ENCODE data around the gene RETREG3. TPM values are rescaled to one million over a fixed set of nuclear protein-coding genes. Genes with fewer than 3 reads are reported as not detected.
A peak's percentile ranks its signal among the peaks of the same experiment; 100 is the strongest.
"Not testable (repeated sequence)": the region's sequence is repeated elsewhere in the genome, so short reads cannot be mapped to it uniquely, and the experiment has no call there.

The RETREG3 gene
- 46.0 and 47.2 TPM in 2 replicates for total RNA-seq (2014; rRNA removed; shearing (Covaris generic); ENCODE audit: low replicate concordance)

- H3K9me3 ChIP-seq, result no peaks in the 10 kb centered on the region
- no peaks in the 10 kb centered on the region for H3K27me3 ChIP-seq
- H3K36me3 ChIP-seq, result peaks cover 37% of the 10 kb centered on the region
- peak within 1 kb of the TSS; percentile 91 for H3K4me3 ChIP-seq
- peak; percentile 99 for DNase-seq
Observed at GRCh38 chr17:42609182-42609813, at the start of gene RETREG3, which contains the start of gene TUBG1. Gene RETREG3 (minus strand): TSS chr17:42609374. CDS start chr17:42609324, 50 bp downstream. Gene TUBG1 (plus strand): TSS chr17:42609683. CDS start chr17:42609738, 55 bp downstream.

GRCh38 chr17:42657824-42658588, 48.8 kb upstream of the RETREG3 start:
- Histone ChIP-seq H3K4me3 (no peak overlapping the region), H3K27me3 (no peaks in the 10 kb centered on the region), H3K9me3 (no peaks in the 10 kb centered on the region), H3K36me3 (peaks cover 16% of the 10 kb centered on the region)
- no peak for DNase-seq

GRCh38 chr17:42655528-42655927, 46.4 kb upstream of the RETREG3 start:
- peak; percentile 37 for DNase-seq
- Histone ChIP-seq H3K4me3 (no peak overlapping the region), H3K27me3 (no peaks in the 10 kb centered on the region), H3K36me3 (no peaks in the 10 kb centered on the region), H3K9me3 (no peaks in the 10 kb centered on the region)

GRCh38 chr17:42653179-42654124, 44.3 kb upstream of the RETREG3 start:
- no peaks in the 10 kb centered on the region for H3K36me3 ChIP-seq
- DNase-seq, result peak; percentile 44
- no peaks in the 10 kb centered on the region for H3K9me3 ChIP-seq
- H3K27me3 ChIP-seq, result no peaks in the 10 kb centered on the region
- H3K4me3 ChIP-seq, result no peak overlapping the region

- no peak for DNase-seq
- no peaks in the 10 kb centered on the region for H3K9me3 ChIP-seq
Observed at GRCh38 chr17:42651392-42651791, 42.2 kb upstream of the RETREG3 start.

GRCh38 chr17:42647778-42648177, 38.6 kb upstream of the RETREG3 start:
- Histone ChIP-seq H3K4me3 (no peak overlapping the region), H3K36me3 (no peaks in the 10 kb centered on the region), H3K27me3 (no peaks in the 10 kb centered on the region), H3K9me3 (no peaks in the 10 kb centered on the region)
- DNase-seq, result no peak

More at GRCh38 chr17:42651392-42651791, 42.2 kb upstream of the RETREG3 start:
- Histone ChIP-seq H3K36me3 (no peaks in the 10 kb centered on the region), H3K27me3 (no peaks in the 10 kb centered on the region), H3K4me3 (no peak overlapping the region)

- no peak for DNase-seq
- no peaks in the 10 kb centered on the region for H3K9me3 ChIP-seq
- no peaks in the 10 kb centered on the region for H3K27me3 ChIP-seq
- H3K4me3 ChIP-seq, result no peak overlapping the region
- no peaks in the 10 kb centered on the region for H3K36me3 ChIP-seq
Observed at GRCh38 chr17:42642336-42642735, 33.2 kb upstream of the RETREG3 start.

- no peaks in the 10 kb centered on the region for H3K27me3 ChIP-seq
- no peaks in the 10 kb centered on the region for H3K9me3 ChIP-seq
- H3K4me3 ChIP-seq, result no peak overlapping the region
- no peaks in the 10 kb centered on the region for H3K36me3 ChIP-seq
- DNase-seq, result no peak
Observed at GRCh38 chr17:42640121-42640520, 30.9 kb upstream of the RETREG3 start.

- H3K4me3 ChIP-seq, result no peak overlapping the region
- no peak for DNase-seq
- H3K9me3 ChIP-seq, result no peaks in the 10 kb centered on the region
- no peaks in the 10 kb centered on the region for H3K27me3 ChIP-seq
- no peaks in the 10 kb centered on the region for H3K36me3 ChIP-seq
Observed at GRCh38 chr17:42639525-42640113, 30.4 kb upstream of the RETREG3 start.

GRCh38 chr17:42632949-42633444, 23.8 kb upstream of the RETREG3 start:
- H3K36me3 ChIP-seq, result no peaks in the 10 kb centered on the region
- H3K9me3 ChIP-seq, result no peaks in the 10 kb centered on the region
- H3K4me3 ChIP-seq, result no peak overlapping the region
- H3K27me3 ChIP-seq, result no peaks in the 10 kb centered on the region
- no peak for DNase-seq

GRCh38 chr17:42629411-42630009, 20.3 kb upstream of the RETREG3 start:
- Histone ChIP-seq H3K4me3 (no peak overlapping the region), H3K27me3 (no peaks in the 10 kb centered on the region), H3K9me3 (no peaks in the 10 kb centered on the region), H3K36me3 (no peaks in the 10 kb centered on the region)
- no peak for DNase-seq

- H3K36me3 ChIP-seq, H3K4me3 ChIP-seq, H3K27me3 ChIP-seq, DNase-seq, H3K9me3 ChIP-seq: not testable (repeated sequence)
Observed at GRCh38 chr17:42627032-42627764, 18.0 kb upstream of the RETREG3 start.

GRCh38 chr17:42623732-42624596, 14.8 kb upstream of the RETREG3 start:
- peak; percentile 51 for DNase-seq
- H3K4me3 ChIP-seq, result no peak overlapping the region
- no peaks in the 10 kb centered on the region for H3K27me3 ChIP-seq
- H3K36me3 ChIP-seq, result no peaks in the 10 kb centered on the region
- no peaks in the 10 kb centered on the region for H3K9me3 ChIP-seq

- no peaks in the 10 kb centered on the region for H3K9me3 ChIP-seq
- no peak overlapping the region for H3K4me3 ChIP-seq
- H3K27me3 ChIP-seq, result no peaks in the 10 kb centered on the region
- no peaks in the 10 kb centered on the region for H3K36me3 ChIP-seq
- DNase-seq, result no peak
Observed at GRCh38 chr17:42623271-42623670, 14.1 kb upstream of the RETREG3 start.

GRCh38 chr17:42621987-42622386, 12.8 kb upstream of the RETREG3 start:
- not testable (repeated sequence) for H3K4me3 ChIP-seq, DNase-seq, H3K36me3 ChIP-seq, H3K27me3 ChIP-seq, H3K9me3 ChIP-seq
